GM21381 (cell line): ENCODE results near the gene SELPLG.
"Not testable (repeated sequence)": the region's sequence is repeated elsewhere in the genome, so short reads cannot be mapped to it uniquely, and the experiment has no call there.

Experiments
- ATAC-seq: cut with Tn5 transposase; IDR thresholded peaks from one replicate; pipeline ENCODE4 v1.9.1; 2021; ENCODE audit warnings: mild to moderate bottlenecking, moderate library complexity; ENCODE audit not compliant: unreplicated experiment

SELPLG gene

DNA sequence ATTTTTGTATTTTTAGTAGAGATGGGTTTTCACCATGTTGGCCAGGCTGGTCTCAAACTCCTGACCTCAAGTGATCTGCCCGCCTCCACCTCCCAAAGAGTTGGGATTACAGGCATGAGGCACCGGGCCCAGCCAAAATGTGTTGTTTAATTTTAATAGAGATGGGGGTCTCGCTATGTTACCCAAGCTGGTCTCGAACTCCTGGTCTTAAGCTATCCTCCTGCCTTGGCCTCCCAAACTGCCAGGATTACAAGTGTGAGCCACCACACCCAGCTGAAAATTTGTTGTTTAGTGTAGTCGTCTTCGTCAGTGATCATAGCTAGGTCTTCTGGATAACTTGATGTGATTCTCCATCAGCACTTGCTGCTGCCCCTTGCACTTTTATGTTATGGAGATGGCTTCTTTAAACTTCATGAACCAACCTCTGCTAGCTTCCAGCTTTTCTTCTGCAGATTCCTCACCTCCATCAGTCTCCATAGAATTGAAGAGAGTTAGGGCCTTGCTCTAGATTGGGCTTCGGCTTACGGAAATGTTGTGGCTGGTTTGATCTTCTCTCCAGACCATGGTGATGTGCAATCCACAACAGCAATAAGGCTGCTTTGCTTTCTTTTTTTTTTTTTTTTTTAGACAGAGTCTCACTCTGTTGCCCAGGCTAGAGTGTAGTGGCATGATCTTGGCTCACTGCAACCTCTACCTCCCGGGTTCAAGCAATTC, 58.3 kb downstream of the SELPLG start:
- no peak for ATAC-seq

- ATAC-seq = not testable (repeated sequence)
These were observed 59.4 kb downstream of the SELPLG start for GRCh38 chr12:108574276-108574675.

DNA sequence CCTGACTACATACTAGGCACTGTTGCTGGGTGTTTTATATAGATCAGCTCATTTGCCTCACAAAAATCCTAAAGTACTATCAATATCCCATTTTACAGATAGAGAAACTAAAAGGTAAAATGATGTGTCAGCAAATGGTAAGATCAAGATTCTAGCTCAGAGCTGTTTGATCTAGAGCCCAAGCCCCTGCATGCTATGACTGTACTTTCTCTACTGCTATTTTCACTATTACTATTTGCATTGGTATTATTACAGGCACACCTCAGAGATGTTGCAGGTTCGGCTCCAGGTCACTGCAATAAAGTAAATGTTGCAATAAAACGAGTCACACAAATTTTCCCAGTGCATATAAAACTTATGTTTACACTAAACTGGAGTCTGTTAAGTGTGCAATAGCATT, 60.4 kb downstream of the SELPLG start:
- no peak for ATAC-seq

DNA sequence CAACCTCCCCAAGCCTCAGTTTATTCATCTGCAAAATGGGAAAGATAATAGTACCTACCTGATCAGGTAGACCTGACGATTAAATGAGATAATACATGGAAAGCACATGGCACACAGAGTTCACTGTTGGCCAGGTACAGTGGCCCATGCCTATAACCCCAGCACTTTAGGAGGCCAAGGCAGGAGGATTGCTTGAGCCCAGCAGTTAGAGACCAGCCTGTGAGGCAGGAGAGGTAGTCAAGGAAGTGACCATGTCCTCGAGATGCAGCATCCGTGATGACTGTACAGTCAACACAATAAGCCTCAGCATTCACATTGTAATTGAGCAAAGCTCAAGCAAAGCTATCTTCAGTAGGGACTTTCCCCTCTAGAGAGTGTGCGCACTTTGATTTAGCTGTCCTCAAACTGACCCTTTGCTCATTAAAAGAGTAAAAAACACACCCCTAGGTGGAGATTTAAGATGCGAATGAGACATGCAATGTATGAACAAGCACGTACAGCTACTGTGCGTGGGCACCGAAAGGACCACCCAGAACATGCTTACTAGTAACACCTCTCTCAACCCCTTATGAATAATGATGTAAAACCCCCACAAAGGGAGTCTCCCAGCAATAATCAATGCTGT, 61.4 kb downstream of the SELPLG start:
- ATAC-seq = no peak
